PC-3 (cell line): ENCODE data around the gene C11orf21. TPM values are rescaled to one million over a fixed set of nuclear protein-coding genes. Genes with fewer than 3 reads are reported as not detected.

Experiments used
- ATAC-seq: fragments of 200-7000 bp; cut with Tn5 transposase; 2 replicates; pipeline ENCODE4 v1.9.1; 2020; ENCODE audit warnings: mild to moderate bottlenecking, moderate library complexity
- BruUV-seq: library from RNA; stranded (reverse); fragments of 400-500 nt; replicated peaks from 2 replicates; lab custom pipeline; 2021; lab: Mats Ljungman, UMichigan
- CTCF ChIA-PET: fragments of 300-600 bp; sonication (Branson Sonifier 250); formaldehyde crosslinking; loops from one replicate; lab custom pipeline; 2022; ENCODE audit warnings: antibody characterized with exemption; lab: Charles Lee
- POLR2A ChIA-PET: fragments of 300-600 bp; sonication (Branson Sonifier 250); formaldehyde crosslinking; loops from one replicate; lab custom pipeline; 2022; ENCODE audit warnings: antibody characterized with exemption; ENCODE audit not compliant: unreplicated experiment; lab: Charles Lee
- DNase-seq: peaks from one replicate; pipeline ENCODE4 v3.0.0-alpha.2; 2015
- H2AFZ ChIP-seq: fragments of 300-600 bp; sonication (generic); 2 replicates; pipeline ENCODE4 v1.6.0; 2016; ENCODE audit warnings: antibody characterized with exemption, low read length
- H3F3A ChIP-seq: fragments of 300-600 bp; sonication (generic); one replicate; pipeline ENCODE4 v1.6.0; 2017; ENCODE audit warnings: antibody characterized with exemption, low read length, control low read depth, mild to moderate bottlenecking; ENCODE audit not compliant: unreplicated experiment
- H3K27ac ChIP-seq: fragments of 300-600 bp; sonication (generic); 2 replicates; pipeline ENCODE4 v1.5.1; 2016; ENCODE audit warnings: mild to moderate bottlenecking, low read length
- H3K27me3 ChIP-seq: fragments of 300-600 bp; sonication (generic); 2 replicates; pipeline ENCODE4 v1.6.1; 2016; ENCODE audit warnings: low read length, mixed read lengths
- H3K36me3 ChIP-seq: fragments of 300-600 bp; sonication (generic); 2 replicates; pipeline ENCODE4 v1.6.1; 2016; ENCODE audit warnings: low read depth, mixed run types, low read length, mixed read lengths
- H3K4me1 ChIP-seq: fragments of 300-600 bp; sonication (generic); 2 replicates; pipeline ENCODE4 v1.5.1; 2016; ENCODE audit warnings: low read length; ENCODE audit not compliant: insufficient read depth
- H3K4me2 ChIP-seq: fragments of 300-600 bp; sonication (generic); 2 replicates; pipeline ENCODE4 v1.6.0; 2016; ENCODE audit warnings: low read length
- H3K4me3 ChIP-seq: fragments of 300-600 bp; sonication (generic); 2 replicates; pipeline ENCODE4 v1.5.1; 2016; ENCODE audit warnings: mild to moderate bottlenecking, low read length, mixed read lengths
- H3K79me2 ChIP-seq: fragments of 300-600 bp; sonication (generic); 2 replicates; pipeline ENCODE4 v1.6.1; 2017; ENCODE audit warnings: low read length, mixed read lengths
- H3K9ac ChIP-seq: fragments of 300-600 bp; sonication (generic); 2 replicates; pipeline ENCODE4 v1.6.0; 2016; ENCODE audit warnings: mild to moderate bottlenecking, low read length
- H3K9me2 ChIP-seq: fragments of 300-600 bp; sonication (generic); replicated peaks from 2 replicates; pipeline ENCODE4 v1.6.1; 2016; ENCODE audit warnings: mixed run types, low read length, mixed read lengths
- H3K9me3 ChIP-seq: fragments of 300-600 bp; sonication (generic); 2 replicates; pipeline ENCODE4 v1.6.1; 2016; ENCODE audit warnings: low read length, mixed read lengths
- H4K20me1 ChIP-seq: fragments of 300-600 bp; sonication (generic); 2 replicates; pipeline ENCODE4 v1.6.1; 2016; ENCODE audit warnings: low read length, mixed read lengths
- EZH2 ChIP-seq: fragments of 300-600 bp; sonication (generic); IDR thresholded peaks from one replicate; pipeline ENCODE4 v1.6.1; 2017; ENCODE audit warnings: antibody characterized with exemption, mild to moderate bottlenecking, low read length; ENCODE audit not compliant: unreplicated experiment
- EZH2phosphoT487 ChIP-seq: fragments of 300-600 bp; sonication (generic); IDR thresholded peaks from 2 replicates; pipeline ENCODE4 v1.6.1; 2018; ENCODE audit warnings: mild to moderate bottlenecking, antibody characterized with exemption, low read length, borderline replicate concordance
- intact Hi-C: fragments of 100-400 bp; cut with micrococcal nuclease; formaldehyde crosslinking; loops from 2 replicates; pipeline ENCODE4 v1.9.0; 2023
- total RNA-seq: library from RNA; depleted of rRNA; stranded (reverse); fragments of >200 nt; gene quantifications from 2 replicates; pipeline ENCODE4 v1.2.3, GENCODE V29; 2014
- TF ChIP-seq, protein P1 (sequence below): fragments of 300-600 bp; sonication (generic); conservative IDR thresholded peaks from 2 replicates; pipeline ENCODE4 v1.5.1; 2017; ENCODE audit warnings: antibody characterized with exemption, low read depth, mild to moderate bottlenecking, low read length

Gene C11orf21
- total RNA-seq, 1 experiment from 2014 or later: not detected

DNA sequence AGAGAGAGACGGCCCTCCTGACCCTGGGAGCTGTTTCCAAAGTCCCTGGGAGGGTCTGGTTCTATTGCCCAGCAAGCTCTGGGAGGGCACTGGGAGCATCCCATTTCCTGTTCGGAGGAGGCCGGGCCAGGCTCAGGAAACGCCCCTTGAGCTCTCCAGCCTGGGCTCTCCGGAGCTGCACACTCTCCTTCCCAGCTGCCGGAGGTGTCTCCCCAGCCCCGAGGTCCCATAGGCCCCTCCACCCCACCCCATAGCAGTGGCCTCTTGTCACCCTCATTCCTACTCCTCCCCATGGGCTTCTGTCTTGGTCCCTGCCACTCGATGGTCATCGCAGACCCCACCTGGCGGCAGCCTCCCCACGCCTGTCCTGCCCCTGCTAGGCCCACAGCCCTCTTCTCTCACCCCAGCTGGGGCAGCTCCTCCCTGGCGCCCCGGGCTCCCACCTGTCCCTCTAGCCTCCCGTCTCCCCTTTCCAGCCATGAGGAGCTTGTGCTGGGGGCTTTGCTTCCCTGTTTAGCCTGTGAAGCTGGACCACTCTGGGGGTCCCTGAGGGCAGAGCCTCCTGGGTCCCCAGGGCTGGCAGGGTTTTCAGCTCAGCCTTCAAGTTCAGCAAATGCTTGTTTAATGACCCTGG lies 2.9 kb upstream of the C11orf21 start:
- ATAC-seq (no peak), DNase-seq (no peak)
- Histone ChIP-seq H4K20me1 (no peaks in the 10 kb centered on the region), H3K27ac (no peak overlapping the region), H2AFZ (no peak overlapping the region), H3K36me3 (no peaks in the 10 kb centered on the region), H3K9ac (no peak overlapping the region), H3K79me2 (no peaks in the 10 kb centered on the region), H3K9me2 (no peaks in the 10 kb centered on the region), H3K4me3 (no peak overlapping the region), H3F3A (no peaks in the 10 kb centered on the region), H3K4me1 (no peaks in the 10 kb centered on the region), H3K9me3 (no peaks in the 10 kb centered on the region), H3K27me3 (no peaks in the 10 kb centered on the region), H3K4me2 (no peak overlapping the region)
- TF ChIP-seq EZH2: no peak
- TF ChIP-seq, protein P1, sequence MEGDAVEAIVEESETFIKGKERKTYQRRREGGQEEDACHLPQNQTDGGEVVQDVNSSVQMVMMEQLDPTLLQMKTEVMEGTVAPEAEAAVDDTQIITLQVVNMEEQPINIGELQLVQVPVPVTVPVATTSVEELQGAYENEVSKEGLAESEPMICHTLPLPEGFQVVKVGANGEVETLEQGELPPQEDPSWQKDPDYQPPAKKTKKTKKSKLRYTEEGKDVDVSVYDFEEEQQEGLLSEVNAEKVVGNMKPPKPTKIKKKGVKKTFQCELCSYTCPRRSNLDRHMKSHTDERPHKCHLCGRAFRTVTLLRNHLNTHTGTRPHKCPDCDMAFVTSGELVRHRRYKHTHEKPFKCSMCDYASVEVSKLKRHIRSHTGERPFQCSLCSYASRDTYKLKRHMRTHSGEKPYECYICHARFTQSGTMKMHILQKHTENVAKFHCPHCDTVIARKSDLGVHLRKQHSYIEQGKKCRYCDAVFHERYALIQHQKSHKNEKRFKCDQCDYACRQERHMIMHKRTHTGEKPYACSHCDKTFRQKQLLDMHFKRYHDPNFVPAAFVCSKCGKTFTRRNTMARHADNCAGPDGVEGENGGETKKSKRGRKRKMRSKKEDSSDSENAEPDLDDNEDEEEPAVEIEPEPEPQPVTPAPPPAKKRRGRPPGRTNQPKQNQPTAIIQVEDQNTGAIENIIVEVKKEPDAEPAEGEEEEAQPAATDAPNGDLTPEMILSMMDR: no peak
- TF ChIP-seq EZH2phosphoT487: no peak
- intact Hi-C loops: no loop called here
- POLR2A ChIA-PET: interaction anchor here (0.6 kb wide), 2 partner anchors 72 to 96 kb away, joined by 3 to 10 read pairs; partner anchors contain the start of gene TSSC4
- no TSS peak for BruUV-seq
- CTCF ChIA-PET: interaction anchor here (0.6 to 2.0 kb wide), 5 partner anchors 115 to 589 kb away, joined by 3 to 44 read pairs (median 4); no protein-coding TSS in a partner anchor

GRCh38 chr11:2303627-2304505 lies 2.1 kb upstream of the C11orf21 start:
- H2AFZ ChIP-seq: no peak overlapping the region
- H3K36me3 ChIP-seq: no peaks in the 10 kb centered on the region
- no peak overlapping the region for H3K27ac ChIP-seq
- TF ChIP-seq EZH2phosphoT487 (no peak), EZH2 (no peak)
- TF ChIP-seq, protein P1: no peak
- no peaks in the 10 kb centered on the region for H3K9me2 ChIP-seq
- no peak overlapping the region for H3K4me2 ChIP-seq
- no TSS peak for BruUV-seq
- no peak overlapping the region for H3K4me3 ChIP-seq
- H3F3A ChIP-seq: no peaks in the 10 kb centered on the region
- POLR2A ChIA-PET: no interaction called here
- CTCF ChIA-PET: interaction anchor here (0.7 to 2.0 kb wide), 4 partner anchors 116 to 343 kb away, joined by 3 to 44 read pairs (median 6); no protein-coding TSS in a partner anchor
- no peaks in the 10 kb centered on the region for H4K20me1 ChIP-seq
- intact Hi-C loops: no loop called here
- DNase-seq (no peak), ATAC-seq (no peak)
- H3K27me3 ChIP-seq: no peaks in the 10 kb centered on the region
- H3K9ac ChIP-seq: no peak overlapping the region
- H3K4me1 ChIP-seq: no peaks in the 10 kb centered on the region
- H3K79me2 ChIP-seq: no peaks in the 10 kb centered on the region
- H3K9me3 ChIP-seq: no peaks in the 10 kb centered on the region
